GM12878 (cell line): Measurements from ENCODE around the gene LAMC3. TPM values are rescaled to one million over a fixed set of nuclear protein-coding genes. Genes with fewer than 3 reads are reported as not detected.

Experiments used
- ATAC-seq: fragments of 200-7000 bp; cut with Tn5 transposase; 3 replicates; pipeline ENCODE4 v1.9.1; 2020; ENCODE audit warnings: mild to moderate bottlenecking, moderate library complexity
- BruUV-seq: library from RNA; stranded (reverse); fragments of 400-500 nt; replicated peaks from 2 replicates; lab custom pipeline; 2021; lab: Mats Ljungman, UMichigan
- CTCF ChIA-PET: fragments of 300-600 bp; sonication (Branson Sonifier 250); formaldehyde crosslinking; extraction: SDS; loops from one replicate; lab custom pipeline; 2021; ENCODE audit warnings: inconsistent platforms; lab: Yijun Ruan, JAX
- POLR2A ChIA-PET: fragments of 350-600 bp; formaldehyde crosslinking; extraction: SDS; loops from one replicate; lab custom pipeline; 2021; ENCODE audit warnings: inconsistent platforms; lab: Charles Lee
- RAD21 ChIA-PET: fragments of 300-600 bp; sonication (Branson Sonifier 250); formaldehyde crosslinking; loops from one replicate; lab custom pipeline; 2023; ENCODE audit warnings: antibody characterized with exemption; ENCODE audit not compliant: unreplicated experiment; lab: Charles Lee
- SMC1A ChIA-PET: fragments of 300-600 bp; sonication (Branson Sonifier 250); formaldehyde crosslinking; loops from one replicate; lab custom pipeline; 2023; ENCODE audit not compliant: unreplicated experiment, uncharacterized antibody; lab: Charles Lee
- DNase-seq: peaks from one replicate; pipeline ENCODE4 v3.0.0-alpha.2; 2011; ENCODE audit warnings: low read depth, low spot score
- FAIRE-seq: peaks from 3 replicates; lab custom pipeline; 2011; peaks lifted over from hg19 to GRCh38; lab: Jason Lieb, UNC
- H2AFZ ChIP-seq: 2 replicates; pipeline ENCODE4 v1.6.0; 2011; ENCODE audit warnings: low read depth, low read length, control low read depth; ENCODE audit not compliant: control insufficient read depth
- H3K27ac ChIP-seq: 2 replicates; pipeline ENCODE4 v1.5.1; 2011; ENCODE audit warnings: control low read depth; ENCODE audit not compliant: control insufficient read depth, insufficient read depth
- H3K27me3 ChIP-seq, 2 experiments: replicated peaks in 1 of 2; 2 replicates each; pipeline versions ENCODE4 v1.6.0 to v1.6.1; 2011; ENCODE audit warnings: low read length in 1 of 2; ENCODE audit not compliant: control insufficient read depth in 2 of 2, insufficient read depth in 2 of 2
- H3K36me3 ChIP-seq, 2 experiments: 2 replicates each; pipeline ENCODE4 v1.5.1; 2011; ENCODE audit warnings: low read length in 1 of 2; ENCODE audit not compliant: control insufficient read depth in 2 of 2, insufficient read depth in 2 of 2
- H3K4me1 ChIP-seq: 2 replicates; pipeline ENCODE4 v1.6.1; 2011; ENCODE audit warnings: mild to moderate bottlenecking, low read length, moderate library complexity, mixed read lengths; ENCODE audit not compliant: control insufficient read depth, insufficient read depth
- H3K4me2 ChIP-seq: 2 replicates; pipeline ENCODE4 v1.6.0; 2011; ENCODE audit warnings: control low read depth; ENCODE audit not compliant: control insufficient read depth, insufficient read depth
- H3K4me3 ChIP-seq: fragments of 200-600 bp; sonication (generic); 2 replicates; pipeline ENCODE4 v1.5.1; 2016
- H3K79me2 ChIP-seq: 2 replicates; pipeline ENCODE4 v1.6.0; 2011; ENCODE audit warnings: low read length; ENCODE audit not compliant: control insufficient read depth, insufficient read depth
- H3K9ac ChIP-seq: 2 replicates; pipeline ENCODE4 v1.8.0; 2011; ENCODE audit warnings: low read length, control low read depth, mixed read lengths; ENCODE audit not compliant: control insufficient read depth, insufficient read depth
- H3K9me3 ChIP-seq: replicated peaks from 3 replicates; pipeline ENCODE4 v1.5.1; 2011; ENCODE audit warnings: mild to moderate bottlenecking, low read length; ENCODE audit not compliant: control insufficient read depth, insufficient read depth
- H4K20me1 ChIP-seq: 2 replicates; pipeline ENCODE4 v1.6.0; 2011; ENCODE audit not compliant: control insufficient read depth, insufficient read depth
- BHLHE40 ChIP-seq, 2 experiments: fragments of 450-650 bp in 1 of 2; IDR thresholded peaks; 2 replicates each; pipeline ENCODE4 v1.6.1; 2011 to 2017; ENCODE audit warnings: low read depth in 2 of 2, borderline replicate concordance in 1 of 2, improper control_type of control experiment in 1 of 2, low read length in 1 of 2, mild to moderate bottlenecking in 1 of 2
- CHD1 ChIP-seq: IDR thresholded peaks from 2 replicates; pipeline ENCODE4 v1.6.1; 2012; ENCODE audit warnings: low read depth, low read length, improper control_type of control experiment
- DPF2 ChIP-seq: fragments of 450-650 bp; IDR thresholded peaks from 2 replicates; pipeline ENCODE4 v1.6.1; 2017; ENCODE audit warnings: mild to moderate bottlenecking
- FOXM1 ChIP-seq: IDR thresholded peaks from 2 replicates; pipeline ENCODE4 v1.6.1; 2012; ENCODE audit warnings: low read depth, mild to moderate bottlenecking, inconsistent platforms, low read length, moderate library complexity
- GATAD2B ChIP-seq: fragments of 450-650 bp; conservative IDR thresholded peaks from 2 replicates; pipeline ENCODE4 v1.6.1; 2017; ENCODE audit warnings: low read depth, mild to moderate bottlenecking, moderate library complexity
- PAX5 ChIP-seq: IDR thresholded peaks from 2 replicates; pipeline ENCODE4 v1.6.1; 2011; ENCODE audit warnings: low read depth, low read length, borderline replicate concordance
- POLR2AphosphoS5 ChIP-seq: IDR thresholded peaks from 2 replicates; pipeline ENCODE4 v1.6.1; 2011; ENCODE audit warnings: mild to moderate bottlenecking, low read length, inconsistent platforms
- POU2F2 ChIP-seq: IDR thresholded peaks from 3 replicates; pipeline ENCODE4 v1.6.1; 2011; ENCODE audit warnings: low read depth, mild to moderate bottlenecking, low read length, borderline replicate concordance
- RFX5 ChIP-seq: IDR thresholded peaks from 2 replicates; pipeline ENCODE4 v1.6.1; 2011; ENCODE audit warnings: low read depth, low read length, improper control_type of control experiment
- SMARCA5 ChIP-seq: fragments of 450-650 bp; IDR thresholded peaks from 2 replicates; pipeline ENCODE4 v1.6.1; 2017; ENCODE audit warnings: mild to moderate bottlenecking
- TBL1XR1 ChIP-seq: IDR thresholded peaks from 2 replicates; pipeline ENCODE4 v1.6.1; 2012; ENCODE audit warnings: low read depth, low read length, improper control_type of control experiment
- YBX1 ChIP-seq: fragments of 450-650 bp; IDR thresholded peaks from 2 replicates; pipeline ENCODE4 v1.6.1; 2016; ENCODE audit warnings: antibody characterized with exemption
- YY1 ChIP-seq: IDR thresholded peaks from 2 replicates; pipeline ENCODE4 v1.6.1; 2011; ENCODE audit warnings: low read depth, mild to moderate bottlenecking, low read length
- ZNF274 ChIP-seq: IDR thresholded peaks from one replicate; pipeline ENCODE4 v1.8.0; 2011; ENCODE audit not compliant: insufficient read length, insufficient read depth
- ZSCAN29 ChIP-seq: fragments of 450-650 bp; IDR thresholded peaks from 2 replicates; pipeline ENCODE4 v1.6.1; 2017; ENCODE audit warnings: mild to moderate bottlenecking, moderate library complexity
- WGBS: methylation state at CpG from one replicate; pipeline ENCODE4 v1.1.6; 2016; ENCODE audit warnings: low lambda C conversion rate; ENCODE audit not compliant: insufficient replicate concordance, insufficient coverage; ENCODE audit errors: missing lambda C conversion rate; 5-methylcytosine and 5-hydroxymethylcytosine counted together
- in situ Hi-C: fragments of 300-500 bp; cut with MboI; formaldehyde crosslinking; loops from 9 replicates; pipeline ENCODE4 v1.14.3; 2018; ENCODE audit warnings: mixed read lengths
- intact Hi-C: fragments of 100-400 bp; cut with micrococcal nuclease; formaldehyde crosslinking; loops from one replicate; pipeline ENCODE4 v1.14.2; 2022; ENCODE audit not compliant: unreplicated experiment
- polyA plus RNA-seq, 11 experiments: library from polyadenylated mRNA; depleted of rRNA in 4 of 11; unstranded in 6 of 11; stranded (reverse) in 5 of 11; fragments of >200 nt; fragmentation: Nextera tagmentation in 4 of 11; fragmentation: Illumina TruSeq in 1 of 11; extraction: Ambion mirVana in 4 of 11; extraction: Trizol in 1 of 11; gene quantifications; 1 replicate in 1 of 11; 2 replicates in 10 of 11; pipeline versions ENCODE4 v1.2.1 to v1.2.3, GENCODE V29; 2011 to 2016; ENCODE audit warnings: inconsistent platforms in 2 of 11, missing spikeins in 2 of 11, low read depth in 1 of 11
- total RNA-seq, 4 experiments: library from RNA; depleted of rRNA in 3 of 4; stranded (reverse); fragments of >200 nt in 3 of 4; fragmentation: Illumina TruSeq in 1 of 4; extraction: Trizol in 1 of 4; gene quantifications; 2 replicates each; pipeline versions ENCODE4 v1.2.1 to v1.2.3, GENCODE V29; 2013 to 2021
- TF ChIP-seq, protein P1 (sequence below): fragments of 450-650 bp; IDR thresholded peaks from 2 replicates; pipeline ENCODE4 v1.6.1; 2017; ENCODE audit warnings: mild to moderate bottlenecking

The LAMC3 gene
- total and polyA plus RNA-seq, 10 of the 15 experiments (the other 5 are each of a cell fraction or from before 2014, with no cell fraction given): under 0.01 to 0.08 TPM; not detected in 8

GRCh38 chr9:131065599-131065998 is 56.6 kb downstream of the LAMC3 start:
- H3K4me2 ChIP-seq: no peak overlapping the region
- no peaks in the 10 kb centered on the region for H3K36me3 ChIP-seq
- H3K4me3 ChIP-seq: no peak overlapping the region
- H3K9ac ChIP-seq: no peak overlapping the region
- TF ChIP-seq POLR2AphosphoS5 (no peak), ZSCAN29 (no peak), TBL1XR1 (no peak), SMARCA5 (no peak), RFX5 (no peak), GATAD2B (no peak), ZNF274 (no peak), CHD1 (no peak), YBX1 (no peak), FOXM1 (no peak)
- in situ Hi-C loops (no loop called here), intact Hi-C loops (no loop called here)
- ChIA-PET RAD21 (no interaction called here), SMC1A (no interaction called here), CTCF (no interaction called here), POLR2A (no interaction called here)
- H3K27ac ChIP-seq: no peak overlapping the region
- H3K4me1 ChIP-seq: no peaks in the 10 kb centered on the region
- H2AFZ ChIP-seq: no peak overlapping the region
- DNase-seq (no peak), FAIRE-seq (no peak), ATAC-seq (no peak)
- WGBS: 58% methylated on average over 7 of the region's 7 CpGs
- no peaks in the 10 kb centered on the region for H3K79me2 ChIP-seq
- no peaks in the 10 kb centered on the region; a peak in 2 of 4 replicates for H3K27me3 ChIP-seq
- H3K9me3 ChIP-seq: no peaks in the 10 kb centered on the region
- no TSS peak for BruUV-seq
- H4K20me1 ChIP-seq: no peaks in the 10 kb centered on the region

- no peaks in the 10 kb centered on the region for H3K9me3 ChIP-seq
- no peak for ATAC-seq
- WGBS: 31% methylated on average over 9 of the region's 9 CpGs
- no peak overlapping the region for H3K4me3 ChIP-seq
- ChIA-PET POLR2A (no interaction called here), RAD21 (no interaction called here), SMC1A (no interaction called here), CTCF (no interaction called here)
- H4K20me1 ChIP-seq: no peaks in the 10 kb centered on the region
- H3K79me2 ChIP-seq: no peaks in the 10 kb centered on the region
- intact Hi-C loops (no loop called here), in situ Hi-C loops (no loop called here)
- H3K36me3 ChIP-seq: no peaks in the 10 kb centered on the region
- H3K9ac ChIP-seq: no peak overlapping the region
- BruUV-seq: no TSS peak
- no peak for FAIRE-seq
- DNase-seq: no peak
- no peak overlapping the region for H3K27ac ChIP-seq
- no peaks in the 10 kb centered on the region; a peak in 2 of 4 replicates for H3K27me3 ChIP-seq
- H2AFZ ChIP-seq: no peak overlapping the region
- no peaks in the 10 kb centered on the region for H3K4me1 ChIP-seq
- H3K4me2 ChIP-seq: no peak overlapping the region
- TF ChIP-seq, protein P1, sequence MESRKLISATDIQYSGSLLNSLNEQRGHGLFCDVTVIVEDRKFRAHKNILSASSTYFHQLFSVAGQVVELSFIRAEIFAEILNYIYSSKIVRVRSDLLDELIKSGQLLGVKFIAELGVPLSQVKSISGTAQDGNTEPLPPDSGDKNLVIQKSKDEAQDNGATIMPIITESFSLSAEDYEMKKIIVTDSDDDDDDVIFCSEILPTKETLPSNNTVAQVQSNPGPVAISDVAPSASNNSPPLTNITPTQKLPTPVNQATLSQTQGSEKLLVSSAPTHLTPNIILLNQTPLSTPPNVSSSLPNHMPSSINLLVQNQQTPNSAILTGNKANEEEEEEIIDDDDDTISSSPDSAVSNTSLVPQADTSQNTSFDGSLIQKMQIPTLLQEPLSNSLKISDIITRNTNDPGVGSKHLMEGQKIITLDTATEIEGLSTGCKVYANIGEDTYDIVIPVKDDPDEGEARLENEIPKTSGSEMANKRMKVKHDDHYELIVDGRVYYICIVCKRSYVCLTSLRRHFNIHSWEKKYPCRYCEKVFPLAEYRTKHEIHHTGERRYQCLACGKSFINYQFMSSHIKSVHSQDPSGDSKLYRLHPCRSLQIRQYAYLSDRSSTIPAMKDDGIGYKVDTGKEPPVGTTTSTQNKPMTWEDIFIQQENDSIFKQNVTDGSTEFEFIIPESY: no peak
- no peak for TF ChIP-seq POU2F2
- TF ChIP-seq YY1: no peak
- TF ChIP-seq DPF2: no peak
- no peak for TF ChIP-seq PAX5
- TF ChIP-seq BHLHE40 (IDR thresholded peaks at IDR 0.05; ENCODE audit: borderline replicate concordance in 1 of 2, low read depth in 2 of 2, low read length in 1 of 2): no peak
These were observed 58.7 kb downstream of the LAMC3 start for GRCh38 chr9:131067625-131068024.
